A673 (cell line): ENCODE measurements around the gene SARNP.

Experiments used
- EZH2 ChIP-seq: fragments of 200-600 bp; sonication (generic); IDR thresholded peaks from 2 replicates; pipeline ENCODE4 v1.6.1; 2017; ENCODE audit warnings: borderline replicate concordance, low read depth, mild to moderate bottlenecking, mixed read lengths, antibody characterized with exemption, low read length; ENCODE audit not compliant: poor library complexity, severe bottlenecking
- TF ChIP-seq, protein P1 (sequence below): fragments of 300-800, 200-600 bp; sonication (generic); conservative IDR thresholded peaks from 2 replicates; pipeline ENCODE4 v1.5.1; 2017; ENCODE audit warnings: low read depth, mild to moderate bottlenecking, antibody characterized with exemption, low read length, moderate library complexity, mixed read lengths

DNA sequence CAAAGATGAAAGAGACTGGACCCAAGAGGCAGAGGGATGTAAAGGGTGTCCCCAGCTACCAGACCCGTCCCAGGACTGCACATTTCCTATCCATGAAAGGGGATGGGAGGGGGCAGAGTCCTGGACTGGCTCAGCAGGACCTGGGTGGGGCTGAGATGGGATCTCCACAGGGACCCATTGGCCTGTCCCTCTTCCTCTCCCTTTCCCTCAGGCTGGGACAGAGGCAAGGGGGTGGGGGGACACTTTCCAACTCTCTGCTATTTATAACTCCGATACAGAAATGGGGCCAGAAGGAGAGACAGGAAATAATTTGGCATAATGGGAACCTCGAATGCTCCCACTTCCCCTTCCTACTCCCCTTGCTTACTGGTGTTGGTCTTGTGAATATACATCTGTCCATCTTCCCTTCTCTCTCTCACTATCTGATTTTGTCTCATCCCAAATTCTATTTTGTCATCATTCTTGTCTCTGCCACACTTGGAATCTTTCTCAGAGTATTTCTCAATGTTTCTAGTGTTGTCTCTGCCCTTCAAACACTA lies 108.8 kb downstream of the SARNP start:
- TF ChIP-seq, protein P1, sequence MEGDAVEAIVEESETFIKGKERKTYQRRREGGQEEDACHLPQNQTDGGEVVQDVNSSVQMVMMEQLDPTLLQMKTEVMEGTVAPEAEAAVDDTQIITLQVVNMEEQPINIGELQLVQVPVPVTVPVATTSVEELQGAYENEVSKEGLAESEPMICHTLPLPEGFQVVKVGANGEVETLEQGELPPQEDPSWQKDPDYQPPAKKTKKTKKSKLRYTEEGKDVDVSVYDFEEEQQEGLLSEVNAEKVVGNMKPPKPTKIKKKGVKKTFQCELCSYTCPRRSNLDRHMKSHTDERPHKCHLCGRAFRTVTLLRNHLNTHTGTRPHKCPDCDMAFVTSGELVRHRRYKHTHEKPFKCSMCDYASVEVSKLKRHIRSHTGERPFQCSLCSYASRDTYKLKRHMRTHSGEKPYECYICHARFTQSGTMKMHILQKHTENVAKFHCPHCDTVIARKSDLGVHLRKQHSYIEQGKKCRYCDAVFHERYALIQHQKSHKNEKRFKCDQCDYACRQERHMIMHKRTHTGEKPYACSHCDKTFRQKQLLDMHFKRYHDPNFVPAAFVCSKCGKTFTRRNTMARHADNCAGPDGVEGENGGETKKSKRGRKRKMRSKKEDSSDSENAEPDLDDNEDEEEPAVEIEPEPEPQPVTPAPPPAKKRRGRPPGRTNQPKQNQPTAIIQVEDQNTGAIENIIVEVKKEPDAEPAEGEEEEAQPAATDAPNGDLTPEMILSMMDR: no peak
- no peak for TF ChIP-seq EZH2
